Sigmoid colon (tissue), 7 donors: ENCODE measurements around the gene KRTAP10-5. TPM values are rescaled to one million over a fixed set of nuclear protein-coding genes. Genes with fewer than 3 reads are reported as not detected.
"Not testable (repeated sequence)": the region's sequence is repeated elsewhere in the genome, so short reads cannot be mapped to it uniquely, and the experiment has no call there.

ENCODE experiments used
- DNase-seq: peaks from one replicate; pipeline ENCODE4 v3.0.0-alpha.2; 2019
- H3K27ac ChIP-seq, 4 donors: fragments of 200-600 bp; sonication (generic); one replicate each; pipeline ENCODE4 v1.5.1; 2016 to 2019; ENCODE audit warnings: mild to moderate bottlenecking in 1 of 4
- H3K27me3 ChIP-seq, 3 donors: fragments of 200-600 bp; sonication (generic); one replicate each; pipeline ENCODE4 v1.5.1; 2019; ENCODE audit warnings: mild to moderate bottlenecking in 1 of 3
- H3K36me3 ChIP-seq, 4 donors: fragments of 200-600 bp; sonication (generic); one replicate each; pipeline ENCODE4 v1.5.1; 2016 to 2019
- H3K4me1 ChIP-seq, 4 donors: fragments of 200-600 bp; sonication (generic); one replicate each; pipeline ENCODE4 v1.5.1; 2017 to 2019
- H3K4me3 ChIP-seq, 4 donors: fragments of 200-600 bp; sonication (generic); one replicate each; pipeline ENCODE4 v1.5.1; 2017 to 2019; ENCODE audit warnings: mild to moderate bottlenecking in 2 of 4, moderate library complexity in 1 of 4
- H3K9me3 ChIP-seq, 4 donors: fragments of 200-600 bp in 3 of 4; sonication (generic) in 3 of 4; one replicate each; pipeline versions ENCODE4 v1.5.1 to v1.6.1; 2013 to 2019
- CTCF ChIP-seq, 4 experiments: fragments of 450-650 bp in 3 of 4; fragments of 200-600 bp in 1 of 4; IDR thresholded peaks; one replicate each; pipeline ENCODE4 v1.5.1; 2016 to 2019; ENCODE audit warnings: antibody characterized with exemption in 4 of 4, mild to moderate bottlenecking in 3 of 4, moderate library complexity in 2 of 4
- EP300 ChIP-seq, 4 donors: sonication (generic); formaldehyde crosslinking; IDR thresholded peaks; one replicate each; pipeline ENCODE4 v1.6.1; 2017; ENCODE audit warnings: antibody characterized with exemption in 4 of 4
- POLR2A ChIP-seq, 2 donors: fragments of 450-650 bp; IDR thresholded peaks; one replicate each; pipeline ENCODE4 v1.6.1; 2016; ENCODE audit warnings: antibody characterized with exemption in 2 of 2, mild to moderate bottlenecking in 2 of 2, moderate library complexity in 2 of 2
- POLR2AphosphoS5 ChIP-seq, 4 donors: sonication (generic); formaldehyde crosslinking; IDR thresholded peaks; one replicate each; pipeline ENCODE4 v1.6.1; 2017; ENCODE audit warnings: antibody characterized with exemption in 4 of 4
- WGBS, 2 donors: extraction: QIAGEN DNeasy Blood & Tissue Kit; methylation state at CpG; one replicate each; pipeline ENCODE4 v1.1.7; 2013; 5-methylcytosine and 5-hydroxymethylcytosine counted together
- intact Hi-C: fragments of 100-400 bp; cut with DNase I; formaldehyde crosslinking; loops from one replicate; pipeline ENCODE4 v1.15.1; 2023
- polyA plus RNA-seq, 3 donors: library from polyadenylated mRNA; stranded (reverse); fragments of 200-250 nt; gene quantifications; one replicate each; pipeline ENCODE4 v1.2.3, GENCODE V29; 2013
- total RNA-seq, 4 donors: library from RNA; depleted of rRNA; stranded (reverse); fragments of >200 nt; gene quantifications; one replicate each; pipeline ENCODE4 v1.1.0, GENCODE V29; 2016
- donor health status: healthy with polysubstance abuse.
- donor health status: Bipolar disorder and iron deficiency.
- donor health status: healthy.

Gene KRTAP10-5
- total and polyA plus RNA-seq, 7 donors: not detected

GRCh38 chr21:44593598-44594405 is 13.4 kb upstream of the KRTAP10-5 start:
- H3K27me3 ChIP-seq: peaks cover 0 to 37% (median 23%) of the 10 kb centered on the region in 3 donors
- DNase-seq: no peak
- H3K4me1 ChIP-seq: no peaks in the 10 kb centered on the region
- no peak for TF ChIP-seq CTCF (IDR thresholded peaks at IDR 0.05)
- TF ChIP-seq EP300 (IDR thresholded peaks at IDR 0.05): no peak
- TF ChIP-seq POLR2AphosphoS5 (IDR thresholded peaks at IDR 0.05): no peak
- TF ChIP-seq POLR2A (IDR thresholded peaks at IDR 0.05): no peak
- intact Hi-C loops: no loop called here
- no peaks in the 10 kb centered on the region for H3K9me3 ChIP-seq
- 30 to 61% methylated on average over 20 of the region's 20 CpGs for WGBS, 2 donors
- no peak overlapping the region for H3K27ac ChIP-seq
- no peak overlapping the region for H3K4me3 ChIP-seq
- H3K36me3 ChIP-seq: no peaks in the 10 kb centered on the region

- WGBS, 2 donors: 52 to 63% methylated on average over 33 of the region's 33 CpGs
- Histone ChIP-seq H3K4me3 (no peak within 1 kb of the TSS), H3K36me3 (no peaks in the 10 kb centered on the region), H3K27ac (no peak within 1 kb of the TSS), H3K9me3 (no peaks in the 10 kb centered on the region), H3K4me1 (no peaks in the 10 kb centered on the region), H3K27me3 (peaks cover 0 to 39% (median 23%) of the 10 kb centered on the region in 3 donors)
- no peak for DNase-seq
- intact Hi-C loops: no loop called here
- TF ChIP-seq POLR2AphosphoS5 (IDR thresholded peaks at IDR 0.05) (no peak), CTCF (IDR thresholded peaks at IDR 0.05) (no peak), POLR2A (IDR thresholded peaks at IDR 0.05) (no peak), EP300 (IDR thresholded peaks at IDR 0.05) (no peak)
Measured at GRCh38 chr21:44592446-44593311, 12.3 kb upstream of the KRTAP10-5 start, which contains the start of gene KRTAP10-6. KRTAP10-6 (minus strand) TSS chr21:44592505; CDS start chr21:44592484, 21 bp downstream.

DNA sequence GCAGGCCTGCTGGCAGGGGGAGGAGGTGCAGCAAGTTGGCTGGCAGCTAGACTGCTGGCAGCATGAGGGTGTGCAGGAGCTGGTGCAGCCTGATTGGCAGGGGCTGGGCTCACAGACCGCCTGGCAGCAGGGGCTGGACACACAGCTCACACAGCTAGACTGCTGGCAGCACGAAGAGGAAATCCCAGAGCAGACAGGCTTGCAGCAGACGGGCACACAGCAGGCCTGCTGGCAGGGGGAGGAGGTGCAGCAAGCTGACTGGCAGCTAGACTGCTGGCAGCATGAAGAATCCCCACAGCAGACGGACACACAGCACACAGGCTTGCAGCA is 11.4 kb upstream of the KRTAP10-5 start:
- H3K27me3 ChIP-seq: peaks cover 0 to 42% (median 23%) of the 10 kb centered on the region in 3 donors
- H3K27ac ChIP-seq, intact Hi-C loops, DNase-seq, H3K4me3 ChIP-seq, H3K4me1 ChIP-seq, H3K9me3 ChIP-seq, H3K36me3 ChIP-seq: not testable (repeated sequence)
- WGBS, 2 donors: 15 to 57% methylated on average over 4 of the region's 4 CpGs

DNA sequence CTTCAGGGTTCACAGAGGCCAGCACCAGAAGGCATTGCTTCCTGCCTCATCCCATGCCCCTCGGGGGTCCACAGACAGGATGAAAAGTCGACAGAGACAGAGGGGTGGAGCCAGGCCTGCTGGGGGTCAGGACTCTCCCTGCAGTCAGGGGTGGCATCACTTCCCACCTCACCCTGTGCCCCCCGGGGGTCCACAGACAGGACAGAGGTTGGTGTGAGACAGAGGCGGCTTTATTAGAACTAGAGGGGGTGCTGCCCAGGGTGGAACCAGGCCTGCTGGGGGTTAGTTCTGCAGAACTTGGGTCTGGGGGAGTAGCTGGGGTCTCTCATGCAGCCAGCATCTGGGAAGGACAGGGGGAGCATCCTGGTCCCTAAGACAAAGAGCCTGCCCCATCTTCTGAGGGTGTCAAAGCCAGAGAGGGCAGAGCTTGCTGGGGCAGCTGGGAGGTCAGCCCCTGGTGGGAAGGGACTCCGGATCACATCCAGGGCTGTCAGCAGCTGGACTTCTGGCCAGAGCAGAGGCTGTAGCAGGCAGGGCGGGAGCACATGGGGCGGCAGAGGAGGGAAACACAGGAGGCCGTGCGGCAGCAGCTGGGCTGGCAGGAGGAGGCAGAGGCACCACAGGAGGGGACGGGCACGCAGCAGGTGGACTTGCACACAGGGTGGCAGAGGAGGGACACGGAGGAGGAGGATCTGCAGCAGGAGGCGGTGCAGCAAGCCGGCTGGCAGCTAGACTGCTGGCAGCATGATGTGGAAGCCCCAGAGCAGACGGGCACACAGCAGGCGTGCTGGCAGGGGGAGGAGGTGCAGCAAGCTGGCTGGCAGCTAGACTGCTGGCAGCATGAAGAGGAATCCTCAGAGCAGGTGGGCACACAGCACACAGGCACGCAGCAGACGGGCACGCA is 10.7 kb upstream of the KRTAP10-5 start:
- H3K9me3 ChIP-seq, intact Hi-C loops, H3K4me3 ChIP-seq, H3K36me3 ChIP-seq, H3K4me1 ChIP-seq, DNase-seq, H3K27ac ChIP-seq: not testable (repeated sequence)
- 46 to 70% methylated on average over 18 to 19 of the region's 19 CpGs for WGBS, 2 donors
- peaks cover 0 to 45% (median 26%) of the 10 kb centered on the region in 3 donors for H3K27me3 ChIP-seq

- DNase-seq: no peak
- Histone ChIP-seq H3K4me1 (no peaks in the 10 kb centered on the region), H3K9me3 (no peaks in the 10 kb centered on the region), H3K4me3 (no peak overlapping the region), H3K36me3 (no peaks in the 10 kb centered on the region), H3K27me3 (peaks cover 0 to 53% (median 30%) of the 10 kb centered on the region in 3 donors), H3K27ac (no peak overlapping the region)
- 68 to 86% methylated on average over 10 of the region's 10 CpGs for WGBS, 2 donors
- intact Hi-C loops: no loop called here
- no peak for TF ChIP-seq POLR2AphosphoS5 (IDR thresholded peaks at IDR 0.05)
- TF ChIP-seq CTCF (IDR thresholded peaks at IDR 0.05): no peak
- no peak for TF ChIP-seq EP300 (IDR thresholded peaks at IDR 0.05)
- no peak for TF ChIP-seq POLR2A (IDR thresholded peaks at IDR 0.05)
Measured at GRCh38 chr21:44590311-44590721, 9.9 kb upstream of the KRTAP10-5 start.
